HG03521 (cell line): ENCODE measurements around the gene VAMP7.
A peak's percentile ranks its signal among the peaks of the same experiment; 100 is the strongest.
"Not testable (repeated sequence)": the region's sequence is repeated elsewhere in the genome, so short reads cannot be mapped to it uniquely, and the experiment has no call there.

Experiments used
- ATAC-seq: cut with Tn5 transposase; IDR thresholded peaks from one replicate; pipeline ENCODE4 v1.9.1; 2021; ENCODE audit warnings: mild to moderate bottlenecking, moderate library complexity; ENCODE audit not compliant: unreplicated experiment

VAMP7 gene

DNA sequence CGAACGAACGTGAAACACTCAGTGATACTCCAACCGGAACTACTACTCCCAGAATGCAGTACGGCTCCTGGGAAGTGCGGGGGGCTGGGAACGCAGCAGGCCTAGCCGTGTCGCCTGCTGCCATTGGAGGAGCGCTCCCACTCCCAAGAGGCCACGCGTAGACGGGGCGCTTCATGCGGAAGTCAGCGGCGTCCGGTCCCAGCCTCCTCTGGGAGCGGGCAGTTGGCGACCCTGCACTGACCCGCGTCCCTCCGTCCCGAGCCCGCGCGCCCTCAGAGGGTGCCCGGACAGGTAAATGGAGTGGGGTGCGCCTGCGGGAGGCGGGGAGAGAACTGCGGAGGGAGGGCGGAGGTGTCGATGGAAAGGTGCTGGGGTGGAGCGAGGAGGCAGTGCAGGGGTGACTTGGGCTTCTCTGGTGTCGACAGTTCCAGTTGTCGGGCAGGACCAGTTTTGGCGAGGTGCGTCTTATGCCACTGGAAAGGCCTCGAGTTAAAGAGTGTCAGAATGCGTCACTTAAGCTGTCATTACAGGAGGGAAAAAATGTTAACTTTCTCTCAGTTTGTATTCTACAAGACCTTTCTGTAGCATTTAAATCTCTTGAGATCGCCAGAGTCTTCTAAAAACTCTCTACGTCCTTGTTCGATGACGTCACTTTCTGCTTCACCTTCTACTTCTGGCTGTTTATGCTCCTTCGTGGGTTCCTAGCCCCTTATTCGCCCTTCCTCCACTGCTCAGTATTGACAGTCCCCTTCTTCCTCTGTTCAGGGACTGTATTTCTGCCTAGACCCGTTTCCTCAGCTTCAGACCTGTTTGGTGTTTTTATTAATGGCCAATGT, at the start of gene VAMP7:
Gene VAMP7 (plus strand): TSS at position 188 of the 836 bp plus-strand sequence. CDS start 8,122 bp downstream, outside the sequence.
- peak; percentile 98 for ATAC-seq

DNA sequence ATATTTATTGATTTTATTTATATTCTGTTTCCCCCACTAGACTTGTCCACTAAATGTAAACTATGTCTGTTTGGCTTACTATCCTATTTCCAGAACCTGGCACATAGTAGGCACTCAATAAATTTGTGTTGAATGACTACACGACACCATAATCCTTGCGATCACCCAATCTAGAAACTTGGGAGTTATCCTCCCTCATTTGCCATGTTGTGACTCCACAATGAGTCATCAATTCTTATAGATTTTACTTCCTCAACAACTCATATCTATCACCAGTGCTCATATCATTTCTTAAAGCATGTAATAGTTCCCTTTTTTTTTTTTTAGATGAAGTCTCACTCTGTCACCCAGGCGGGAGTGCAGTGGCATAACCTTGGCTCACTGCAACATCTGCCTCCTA, 39.9 kb upstream of the VAMP7 start:
- no peak for ATAC-seq

DNA sequence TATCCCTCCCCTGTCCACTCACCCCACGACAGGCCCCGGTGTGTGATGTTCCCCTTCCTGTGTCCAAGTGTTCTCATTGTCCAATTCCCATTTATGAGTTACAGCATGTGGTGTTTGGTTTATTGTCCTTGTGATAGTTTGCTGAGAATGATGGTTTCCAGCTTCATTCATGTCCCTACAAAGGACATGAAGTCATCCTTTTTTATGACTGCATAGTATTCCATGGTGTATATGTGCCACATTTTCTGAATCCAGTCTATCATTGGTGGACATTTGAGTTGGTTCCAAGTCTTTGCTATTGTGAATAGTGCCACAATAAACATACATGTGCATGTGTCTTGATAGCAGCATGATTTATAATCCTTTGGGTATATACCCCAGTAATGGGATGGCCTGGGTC, 29.4 kb upstream of the VAMP7 start:
- not testable (repeated sequence) for ATAC-seq

DNA sequence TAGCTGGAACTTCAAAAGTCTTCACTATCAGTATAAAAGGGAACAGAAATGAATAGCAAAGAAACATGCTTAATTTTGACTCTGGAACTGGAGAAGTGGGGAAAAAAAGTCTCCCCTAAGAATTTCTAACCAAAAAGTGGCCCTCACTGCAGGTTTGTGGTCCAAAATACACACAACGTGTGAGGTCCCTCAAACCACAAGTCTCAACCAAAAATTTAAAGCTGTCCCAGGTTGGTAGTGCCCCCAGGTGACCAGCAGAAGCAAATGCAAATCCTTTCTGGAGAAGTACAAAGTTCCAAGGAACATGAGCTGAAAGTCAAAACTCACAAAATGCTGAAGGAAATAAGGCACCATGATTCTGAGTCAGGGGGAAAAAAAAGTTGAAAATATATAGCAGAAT, 23.6 kb upstream of the VAMP7 start:
- no peak for ATAC-seq

GRCh38 chrX:155864655-155865054, 16.5 kb upstream of the VAMP7 start:
- ATAC-seq = no peak

- ATAC-seq = no peak
Measured at GRCh38 chrX:155865193-155865592, 16.0 kb upstream of the VAMP7 start.

DNA sequence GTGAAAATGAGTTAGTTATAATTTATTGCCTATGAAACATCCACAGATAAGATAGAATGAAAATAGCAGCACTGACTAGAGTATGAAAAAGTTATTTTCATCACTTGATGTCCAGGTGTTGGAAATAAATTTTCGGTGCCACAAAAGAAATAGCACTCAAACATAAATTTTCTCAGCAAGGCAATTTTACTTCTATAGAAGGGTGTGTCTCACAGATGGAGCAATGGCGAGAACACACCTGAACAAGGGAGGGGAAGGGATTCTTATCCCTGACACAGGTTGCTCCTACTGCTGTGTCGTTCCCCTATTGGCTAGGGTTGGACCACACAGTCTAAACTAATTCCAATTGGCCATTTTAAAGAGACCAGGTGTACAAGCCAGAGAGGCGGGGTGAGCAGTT, 13.3 kb upstream of the VAMP7 start:
- ATAC-seq = no peak

GRCh38 chrX:155870958-155871357, 10.2 kb upstream of the VAMP7 start:
- no peak for ATAC-seq

- ATAC-seq = no peak
Measured at GRCh38 chrX:155871934-155872333, 9.2 kb upstream of the VAMP7 start.

DNA sequence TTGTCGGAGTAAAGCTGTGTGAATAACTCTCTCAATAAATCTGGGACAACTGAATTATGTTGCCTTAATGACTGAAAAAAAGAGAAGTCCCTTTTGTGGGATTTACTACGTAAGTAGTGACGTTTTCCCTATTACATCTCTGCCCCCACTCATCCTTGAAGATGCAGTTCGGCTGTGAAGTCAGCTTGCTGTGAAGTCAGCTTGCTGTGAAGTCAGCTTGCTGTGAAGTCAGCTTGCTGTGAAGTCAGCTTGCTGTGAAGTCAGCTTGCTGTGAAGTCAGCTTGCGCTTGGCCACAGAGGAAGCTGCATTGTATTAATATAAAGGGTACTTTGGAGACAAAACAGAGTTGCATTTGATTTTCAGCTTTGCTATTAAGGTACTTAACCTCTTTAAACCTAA, 8.0 kb upstream of the VAMP7 start:
- ATAC-seq = no peak

DNA sequence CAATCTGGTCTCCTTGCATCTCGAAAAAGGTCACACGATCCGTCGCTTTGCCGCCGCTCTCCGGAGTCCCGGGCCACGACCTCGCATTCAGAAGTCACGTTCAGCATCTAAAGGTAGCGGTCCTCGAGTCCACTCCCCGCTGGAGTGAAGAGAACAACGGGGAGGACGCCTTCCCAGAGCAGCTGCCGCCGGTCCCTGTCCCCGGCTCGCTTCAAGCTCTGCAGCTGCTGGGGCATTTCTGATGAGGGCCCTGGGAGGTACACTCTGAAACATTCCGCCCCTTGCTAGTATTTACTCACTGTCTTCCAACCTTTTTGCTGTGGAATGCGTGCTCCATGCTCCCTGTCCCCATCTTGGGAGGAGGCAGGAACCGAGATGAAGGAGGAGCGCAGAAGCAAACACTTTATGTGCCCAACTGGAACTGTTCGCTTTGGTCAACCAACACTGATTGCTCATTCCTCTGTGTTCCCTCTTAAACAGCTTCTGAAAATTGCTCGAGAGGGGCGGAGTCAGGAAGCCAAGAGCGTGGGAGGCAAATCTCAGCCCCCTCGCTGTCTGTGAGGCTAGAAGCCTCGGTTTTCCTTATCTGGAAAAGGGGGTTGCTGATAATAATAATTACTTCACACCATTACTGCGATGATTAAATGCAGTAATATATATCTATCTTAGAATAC, 6.4 kb upstream of the VAMP7 start:
- ATAC-seq = no peak

DNA sequence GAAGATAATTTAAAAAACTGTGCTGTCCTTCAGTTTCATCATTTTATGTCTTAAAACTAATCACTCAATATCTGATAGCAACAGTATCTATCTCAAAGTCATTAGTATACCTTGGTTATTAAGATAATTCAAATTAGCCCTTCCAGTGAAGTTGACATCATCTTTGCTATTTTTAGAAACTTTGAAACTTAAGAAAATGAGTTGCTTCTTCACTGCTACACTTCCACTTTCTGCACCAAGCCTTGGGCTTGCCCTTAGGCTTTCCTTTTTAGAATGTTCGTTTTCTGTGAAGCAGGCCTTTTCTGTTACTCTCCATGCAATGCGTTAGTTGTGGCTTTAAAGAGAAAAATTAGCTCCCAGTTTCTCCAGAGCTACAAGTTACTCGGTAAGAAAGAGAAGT, 4.4 kb upstream of the VAMP7 start:
- no peak for ATAC-seq

- ATAC-seq = no peak
Measured at GRCh38 chrX:155877288-155877687, 3.9 kb upstream of the VAMP7 start.

DNA sequence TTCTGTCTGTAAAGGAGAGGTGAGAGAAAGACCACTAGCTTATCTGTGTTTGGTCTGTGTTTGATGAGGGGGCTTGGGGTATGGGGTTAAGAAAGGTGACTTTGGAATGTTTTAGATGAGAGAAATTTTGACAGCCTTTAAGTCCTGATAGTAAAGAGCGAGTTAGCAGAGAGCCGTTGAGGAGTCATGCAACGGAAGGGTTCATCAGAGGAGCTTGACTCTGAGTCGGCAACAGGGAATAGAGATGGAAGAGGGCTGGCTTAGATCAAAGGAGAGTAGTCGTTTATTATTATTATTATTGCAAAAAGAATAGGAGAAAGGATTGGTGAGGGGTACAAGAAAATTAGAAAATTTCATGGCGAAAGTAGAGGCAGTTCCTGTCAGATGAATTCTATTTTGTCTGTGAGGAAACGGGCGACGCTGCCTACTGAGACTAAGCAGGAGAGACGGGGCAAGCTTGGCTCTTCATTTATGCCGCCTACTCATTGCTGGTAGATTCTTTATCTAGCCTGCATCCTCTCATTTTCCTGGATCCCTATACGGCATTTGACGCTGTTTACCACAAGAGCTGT, 473 bp upstream of the VAMP7 start:
- no peak for ATAC-seq

DNA sequence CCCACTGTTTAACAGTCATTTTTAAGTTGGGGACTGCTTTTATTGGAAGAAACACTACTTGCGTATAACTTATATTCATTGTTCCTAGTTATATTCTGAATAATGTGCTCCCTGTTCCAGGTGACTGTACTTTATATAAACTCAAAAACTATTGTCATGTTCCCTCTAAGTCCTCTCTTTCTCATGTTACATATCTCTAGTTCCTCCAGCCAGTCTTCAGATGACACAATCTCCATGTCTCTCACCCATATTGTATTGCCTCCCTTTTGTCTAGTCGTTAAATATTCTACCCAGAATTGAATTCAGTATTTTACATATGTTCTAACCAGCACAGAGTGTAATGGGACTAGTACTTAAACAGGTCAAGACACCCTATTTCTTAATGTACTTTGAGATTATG, 5.3 kb downstream of the VAMP7 start:
- no peak for ATAC-seq

- no peak for ATAC-seq
Measured at GRCh38 chrX:155888139-155888538, 7.0 kb downstream of the VAMP7 start.

DNA sequence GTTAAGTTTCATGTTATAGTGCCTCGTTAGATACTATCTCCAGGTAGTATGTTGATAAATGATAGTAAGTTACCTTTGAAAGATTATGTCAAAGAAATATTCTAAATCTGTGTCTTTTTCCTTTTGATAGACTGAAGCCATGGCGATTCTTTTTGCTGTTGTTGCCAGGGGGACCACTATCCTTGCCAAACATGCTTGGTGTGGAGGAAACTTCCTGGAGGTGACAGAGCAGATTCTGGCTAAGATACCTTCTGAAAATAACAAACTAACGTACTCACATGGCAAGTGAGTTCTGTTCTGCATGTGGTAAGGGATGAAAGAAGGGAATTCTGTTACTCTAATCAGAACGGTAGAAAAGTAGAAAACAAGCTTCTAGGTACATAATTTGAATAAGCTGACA, 8.2 kb downstream of the VAMP7 start:
- ATAC-seq = no peak

DNA sequence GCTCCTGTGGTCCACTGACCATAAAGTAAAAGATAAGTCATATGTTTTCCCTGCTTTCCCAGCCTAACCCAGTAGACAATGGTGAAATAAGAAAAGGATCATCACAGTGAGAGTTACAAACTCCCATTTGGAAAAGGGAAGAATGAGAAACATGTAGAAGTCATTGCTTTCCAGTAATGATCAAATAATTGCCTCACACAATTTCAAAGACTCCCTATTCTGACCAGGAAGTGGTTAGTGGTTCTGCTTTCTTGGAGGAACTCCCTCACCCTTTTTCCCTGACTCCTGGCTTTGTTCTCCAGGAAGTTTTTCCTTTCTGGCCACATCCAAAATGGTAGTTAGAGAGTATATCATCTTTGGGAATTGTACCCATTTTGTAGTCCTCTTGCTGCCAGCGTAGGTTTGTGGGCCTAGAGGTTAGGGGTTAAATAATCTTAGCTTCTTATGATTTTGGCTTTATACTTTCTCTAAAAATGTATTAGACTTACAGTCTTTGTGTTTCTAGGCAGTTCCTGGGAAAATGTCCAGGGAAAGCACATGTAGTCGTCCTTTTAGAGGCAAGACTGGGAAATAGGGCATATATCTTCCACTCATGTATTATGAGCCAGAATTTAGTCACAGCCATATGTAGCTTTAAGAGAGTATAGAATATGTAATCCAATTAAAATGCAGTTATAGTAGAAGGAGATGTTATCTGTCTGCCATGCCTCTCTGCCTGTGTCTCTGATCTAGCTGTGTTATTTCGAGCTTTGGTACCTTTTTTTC, 10.5 kb downstream of the VAMP7 start:
- no peak for ATAC-seq

DNA sequence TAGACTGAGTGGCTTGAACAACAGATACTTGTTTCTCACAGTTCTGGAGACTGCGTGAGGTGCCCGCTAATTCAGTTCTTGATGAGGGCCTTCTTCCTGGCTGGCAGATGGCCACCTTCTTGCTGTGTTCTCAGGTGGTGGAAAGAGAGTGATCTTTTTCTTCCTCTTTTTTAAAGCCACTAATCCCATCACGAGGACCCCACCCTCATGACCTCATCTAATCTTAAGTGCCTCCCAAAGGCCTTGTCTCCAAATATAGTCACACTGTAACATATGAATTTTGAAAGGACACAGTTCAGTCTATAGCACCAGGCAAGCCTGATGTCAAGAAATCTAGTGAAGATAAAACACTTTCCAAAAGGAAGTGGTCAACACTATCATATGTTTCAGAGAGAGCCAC, 12.4 kb downstream of the VAMP7 start:
- no peak for ATAC-seq

- ATAC-seq = no peak
Measured at GRCh38 chrX:155896512-155896911, 15.4 kb downstream of the VAMP7 start.

GRCh38 chrX:155899366-155899765, 18.2 kb downstream of the VAMP7 start:
- no peak for ATAC-seq
